Liver (tissue), 9 donors: ENCODE results near the gene CCDC102B. TPM values are rescaled to one million over a fixed set of nuclear protein-coding genes. Genes with fewer than 3 reads are reported as not detected.

Source experiments
- DNase-seq: peaks from one replicate; pipeline ENCODE4 v3.0.0-alpha.2; 2017; ENCODE audit warnings: low spot score
- H3K27ac ChIP-seq, 2 donors: one replicate each; pipeline ENCODE4 v1.7.0; 2013; ENCODE audit warnings: inconsistent platforms in 2 of 2, low read length in 2 of 2, control low read depth in 1 of 2, low read depth in 1 of 2, mild to moderate bottlenecking in 1 of 2
- H3K27me3 ChIP-seq, 4 donors: one replicate each; pipeline versions ENCODE4 v1.6.1 to v1.7.0; 2013; ENCODE audit warnings: low read length in 3 of 4, inconsistent platforms in 1 of 4, mild to moderate bottlenecking in 1 of 4, moderate library complexity in 1 of 4; ENCODE audit not compliant: control insufficient read depth in 4 of 4, insufficient read depth in 4 of 4
- H3K36me3 ChIP-seq, 4 donors: one replicate each; pipeline versions ENCODE4 v1.6.1 to v1.7.0; 2013; ENCODE audit warnings: low read length in 3 of 4, mild to moderate bottlenecking in 3 of 4, low read depth in 1 of 4, moderate library complexity in 1 of 4; ENCODE audit not compliant: control insufficient read depth in 4 of 4, insufficient read depth in 3 of 4
- H3K4me1 ChIP-seq, 4 donors: one replicate each; pipeline versions ENCODE4 v1.6.1 to v1.7.0; 2013; ENCODE audit warnings: low read length in 3 of 4, mild to moderate bottlenecking in 3 of 4, moderate library complexity in 1 of 4; ENCODE audit not compliant: control insufficient read depth in 4 of 4, insufficient read depth in 4 of 4
- H3K4me3 ChIP-seq, 3 donors: one replicate each; pipeline versions ENCODE4 v1.6.1 to v1.7.0; 2013; ENCODE audit warnings: low read length in 3 of 3, control low read depth in 1 of 3, low read depth in 1 of 3, mild to moderate bottlenecking in 1 of 3
- H3K9ac ChIP-seq, 2 donors: one replicate each; pipeline ENCODE4 v1.7.0; 2013; ENCODE audit warnings: low read length in 2 of 2, mild to moderate bottlenecking in 2 of 2, moderate library complexity in 2 of 2, control low read depth in 1 of 2, low read depth in 1 of 2
- H3K9me3 ChIP-seq, 4 donors: one replicate each; pipeline versions ENCODE4 v1.6.1 to v1.7.0; 2013; ENCODE audit warnings: low read length in 3 of 4; ENCODE audit not compliant: control insufficient read depth in 4 of 4
- ATF3 ChIP-seq: IDR thresholded peaks from 2 replicates; pipeline ENCODE4 v1.6.1; 2016; ENCODE audit warnings: antibody characterized with exemption
- FOXA1 ChIP-seq: IDR thresholded peaks from 2 replicates; pipeline ENCODE4 v1.6.1; 2016; ENCODE audit warnings: antibody characterized with exemption
- FOXA2 ChIP-seq: IDR thresholded peaks from 2 replicates; pipeline ENCODE4 v1.6.1; 2016; ENCODE audit warnings: antibody characterized with exemption
- GABPA ChIP-seq, 2 donors: IDR thresholded peaks in 1 of 2; conservative IDR thresholded peaks in 1 of 2; 2 replicates each; pipeline ENCODE4 v1.6.1; 2016; ENCODE audit warnings: antibody characterized with exemption in 2 of 2, mild to moderate bottlenecking in 1 of 2, moderate library complexity in 1 of 2
- HNF4A ChIP-seq, 2 donors: conservative IDR thresholded peaks; 2 replicates each; pipeline ENCODE4 v1.6.1; 2016; ENCODE audit warnings: antibody characterized with exemption in 2 of 2, mild to moderate bottlenecking in 2 of 2
- HNF4G ChIP-seq: IDR thresholded peaks from 2 replicates; pipeline ENCODE4 v1.6.1; 2016; ENCODE audit warnings: antibody characterized with exemption
- JUND ChIP-seq, 2 donors: IDR thresholded peaks; 2 replicates each; pipeline ENCODE4 v1.6.1; 2016; ENCODE audit warnings: antibody characterized with exemption in 2 of 2
- RAD21 ChIP-seq, 2 donors: IDR thresholded peaks; 2 replicates each; pipeline ENCODE4 v1.6.1; 2016; ENCODE audit warnings: antibody characterized with exemption in 2 of 2, mild to moderate bottlenecking in 2 of 2
- REST ChIP-seq: IDR thresholded peaks from 2 replicates; pipeline ENCODE4 v1.6.1; 2016; ENCODE audit warnings: antibody characterized with exemption, mild to moderate bottlenecking
- RXRA ChIP-seq, 2 donors: IDR thresholded peaks; 2 replicates each; pipeline ENCODE4 v1.6.1; 2017 to 2018; ENCODE audit warnings: antibody characterized with exemption in 2 of 2, mild to moderate bottlenecking in 1 of 2
- SP1 ChIP-seq: IDR thresholded peaks from 2 replicates; pipeline ENCODE4 v1.6.1; 2018; ENCODE audit warnings: antibody characterized with exemption, mild to moderate bottlenecking
- TAF1 ChIP-seq: conservative IDR thresholded peaks from 2 replicates; pipeline ENCODE4 v1.6.1; 2016; ENCODE audit warnings: antibody characterized with exemption, mild to moderate bottlenecking
- ZBTB33 ChIP-seq: IDR thresholded peaks from 2 replicates; pipeline ENCODE4 v1.6.1; 2016; ENCODE audit warnings: antibody characterized with exemption
- WGBS: extraction: QIAGEN DNeasy Blood & Tissue Kit; methylation state at CpG from one replicate; pipeline ENCODE4 v1.1.7; 2013; 5-methylcytosine and 5-hydroxymethylcytosine counted together
- polyA plus RNA-seq, 2 donors: library from polyadenylated mRNA; stranded (reverse) in 1 of 2; unstranded in 1 of 2; fragments of 200-250 nt in 1 of 2; fragments of >200 nt in 1 of 2; fragmentation: Nextera tagmentation in 1 of 2; extraction: Ambion mirVana in 1 of 2; gene quantifications; one replicate each; pipeline versions ENCODE4 v1.2.1 to v1.2.3, GENCODE V29; 2013 to 2015
- total RNA-seq, 2 donors: library from RNA; depleted of rRNA; stranded (reverse); fragments of >200 nt; gene quantifications; one replicate each; pipeline ENCODE4 v1.2.3, GENCODE V29; 2014
- donor health status: healthy.
- donor health status: healthy.
- donor health status: healthy.
- donor health status: healthy.
- donor health status: healthy.

The CCDC102B gene
- total and polyA plus RNA-seq, 4 donors: 0.54 to 4.5 (median 1.4) TPM

- TF ChIP-seq ZBTB33: no peak
Measured at GRCh38 chr18:68769461-68769860, 28.4 kb upstream of the CCDC102B start (continued).

GRCh38 chr18:68772268-68772667 lies 25.6 kb upstream of the CCDC102B start:
- no peak overlapping the region for H3K4me3 ChIP-seq
- TF ChIP-seq HNF4A (conservative IDR thresholded peaks at IDR 0.05) (no peak), GABPA (IDR thresholded peaks at IDR 0.05 in 1 of 2, conservative IDR thresholded peaks at IDR 0.05 in 1 of 2) (no peak), FOXA2 (no peak), TAF1 (no peak), JUND (IDR thresholded peaks at IDR 0.05) (no peak), RXRA (IDR thresholded peaks at IDR 0.05) (no peak), ZBTB33 (no peak), RAD21 (IDR thresholded peaks at IDR 0.05) (no peak), FOXA1 (no peak), SP1 (no peak), ATF3 (no peak)
- WGBS: 57% methylated on average over 2 of the region's 2 CpGs
- DNase-seq: no peak
- no peak overlapping the region for H3K9ac ChIP-seq
- no peaks in the 10 kb centered on the region for H3K9me3 ChIP-seq
- H3K27ac ChIP-seq: no peak overlapping the region
- no peaks in the 10 kb centered on the region for H3K27me3 ChIP-seq
- no peaks in the 10 kb centered on the region for H3K36me3 ChIP-seq
- no peaks in the 10 kb centered on the region for H3K4me1 ChIP-seq

- WGBS: 77% methylated on average over 3 of the region's 3 CpGs
- Histone ChIP-seq H3K4me1 (no peaks in the 10 kb centered on the region), H3K9me3 (no peaks in the 10 kb centered on the region), H3K9ac (no peak overlapping the region), H3K27ac (no peak overlapping the region), H3K36me3 (no peaks in the 10 kb centered on the region), H3K4me3 (no peak overlapping the region), H3K27me3 (no peaks in the 10 kb centered on the region)
- TF ChIP-seq REST (no peak), HNF4G (no peak)
- no peak for DNase-seq
Measured at GRCh38 chr18:68778280-68778886, 19.5 kb upstream of the CCDC102B start.
